ENCODE measurements around the gene FBXL4.

The FBXL4 gene

GRCh38 chr6:98821756-98822405 lies 125.9 kb downstream of the FBXL4 start:
- no peaks in the 10 kb centered on the region for H3K36me3 ChIP-seq (ENCODE audit: control insufficient read depth in 1 of 2, insufficient read depth in 2 of 2, low read length in 2 of 2)
- peaks cover 5 to 9% of the 10 kb centered on the region in 2 donors for H3K9me3 ChIP-seq (ENCODE audit: control insufficient read depth in 1 of 2, low read length in 2 of 2)
- H3K27me3 ChIP-seq (ENCODE audit: low read depth, low read length) = peaks cover 32% of the 10 kb centered on the region
- H3K4me3 ChIP-seq (ENCODE audit: low read depth in 1 of 2, low read length in 2 of 2) = no peak overlapping the region
- H3K4me1 ChIP-seq (ENCODE audit: control insufficient read depth in 1 of 2, insufficient read depth in 2 of 2, low read length in 2 of 2) = peaks cover 0 to 15% of the 10 kb centered on the region in 2 donors
- no peak overlapping the region for H3K27ac ChIP-seq (ENCODE audit: low read length)

All from muscle layer of duodenum (tissue), 2 donors.